Osteoblast (primary cell): ENCODE results near the gene CHKB. TPM values are rescaled to one million over a fixed set of nuclear protein-coding genes. Genes with fewer than 3 reads are reported as not detected.

ENCODE experiments used
- DNase-seq: peaks from one replicate; pipeline ENCODE4 v3.0.0; 2011; ENCODE audit warnings: low spot score, mixed read lengths; ENCODE audit not compliant: insufficient read length; ENCODE audit errors: missing footprints
- H2AFZ ChIP-seq: 2 replicates; pipeline ENCODE4 v1.6.0; 2011; ENCODE audit warnings: mild to moderate bottlenecking, low read length
- H3K27ac ChIP-seq: 2 replicates; pipeline ENCODE4 v1.5.1; 2011; ENCODE audit warnings: mild to moderate bottlenecking, low read depth, low read length, moderate library complexity
- H3K27me3 ChIP-seq: 2 replicates; pipeline ENCODE4 v1.6.0; 2012; ENCODE audit warnings: mild to moderate bottlenecking, control low read depth, inconsistent platforms, low read length, moderate library complexity; ENCODE audit not compliant: insufficient read depth
- H3K36me3 ChIP-seq: 2 replicates; pipeline ENCODE4 v1.5.1; 2011; ENCODE audit warnings: mild to moderate bottlenecking, low read length, control low read depth, moderate library complexity; ENCODE audit not compliant: insufficient read depth
- H3K4me1 ChIP-seq: 2 replicates; pipeline ENCODE4 v1.5.1; 2011; ENCODE audit warnings: mild to moderate bottlenecking, low read length, control low read depth, moderate library complexity; ENCODE audit not compliant: insufficient read depth
- H3K4me2 ChIP-seq: 2 replicates; pipeline ENCODE4 v1.6.0; 2011; ENCODE audit warnings: mild to moderate bottlenecking, low read length; ENCODE audit not compliant: insufficient read depth
- H3K4me3 ChIP-seq: fragments of 200-600 bp; sonication (generic); 3 replicates; pipeline ENCODE4 v1.5.1; 2012; ENCODE audit warnings: mild to moderate bottlenecking, low read length, inconsistent platforms; ENCODE audit not compliant: insufficient read depth
- H3K79me2 ChIP-seq: 2 replicates; pipeline ENCODE4 v1.6.0; 2012; ENCODE audit warnings: mild to moderate bottlenecking, low read length, control low read depth, inconsistent platforms; ENCODE audit not compliant: insufficient read depth
- H3K9me3 ChIP-seq: 2 replicates; pipeline ENCODE4 v1.5.1; 2011; ENCODE audit warnings: low read depth, low read length, control low read depth
- H4K20me1 ChIP-seq: 2 replicates; pipeline ENCODE4 v1.6.0; 2012; ENCODE audit warnings: mild to moderate bottlenecking, low read length, control low read depth; ENCODE audit not compliant: insufficient read depth
- CTCF ChIP-seq: IDR thresholded peaks from 2 replicates; pipeline ENCODE4 v1.5.1; 2011; ENCODE audit warnings: mild to moderate bottlenecking, low read depth, low read length, moderate library complexity; ENCODE audit errors: extremely low read depth
- total RNA-seq: library from RNA; depleted of rRNA; stranded (reverse); fragments of >200 nt; gene quantifications from 2 replicates; pipeline ENCODE4 v1.2.3, GENCODE V29; 2012

The CHKB gene
- total RNA-seq, 1 donor = 28.6 TPM

- H3K4me2 ChIP-seq = no peak overlapping the region
- TF ChIP-seq CTCF = no peak
- no peaks in the 10 kb centered on the region for H3K36me3 ChIP-seq
- H3K4me1 ChIP-seq = no peaks in the 10 kb centered on the region
- no peak overlapping the region for H3K4me3 ChIP-seq
- no peak overlapping the region for H2AFZ ChIP-seq
- DNase-seq = peak; percentile 66
- peaks cover 15% of the 10 kb centered on the region for H3K27me3 ChIP-seq
- no peaks in the 10 kb centered on the region for H3K9me3 ChIP-seq
- H3K79me2 ChIP-seq = no peaks in the 10 kb centered on the region
- H4K20me1 ChIP-seq = no peaks in the 10 kb centered on the region
- no peak overlapping the region for H3K27ac ChIP-seq
These were observed 25.0 kb upstream of the CHKB start for GRCh38 chr22:50607659-50608020.

- Histone ChIP-seq H2AFZ (no peak overlapping the region), H3K4me2 (no peak overlapping the region), H4K20me1 (no peaks in the 10 kb centered on the region), H3K27ac (no peak overlapping the region), H3K4me1 (no peaks in the 10 kb centered on the region), H3K79me2 (no peaks in the 10 kb centered on the region), H3K36me3 (no peaks in the 10 kb centered on the region), H3K9me3 (no peaks in the 10 kb centered on the region), H3K27me3 (peaks cover 17% of the 10 kb centered on the region), H3K4me3 (no peak overlapping the region)
- peak; percentile 76 for DNase-seq
- TF ChIP-seq CTCF = no peak
These were observed 24.5 kb upstream of the CHKB start for GRCh38 chr22:50606946-50607658.

- Histone ChIP-seq H3K27ac (no peak overlapping the region), H4K20me1 (no peaks in the 10 kb centered on the region), H3K36me3 (no peaks in the 10 kb centered on the region), H2AFZ (no peak overlapping the region), H3K27me3 (peaks cover 23% of the 10 kb centered on the region), H3K9me3 (no peaks in the 10 kb centered on the region), H3K79me2 (no peaks in the 10 kb centered on the region), H3K4me3 (no peak overlapping the region), H3K4me2 (no peak overlapping the region), H3K4me1 (no peaks in the 10 kb centered on the region)
- TF ChIP-seq CTCF = no peak
- peak; percentile 88 for DNase-seq
These were observed 23.7 kb upstream of the CHKB start for GRCh38 chr22:50606165-50606945.

- Histone ChIP-seq H2AFZ (no peak overlapping the region), H3K4me3 (no peak overlapping the region), H3K9me3 (no peaks in the 10 kb centered on the region), H3K4me2 (no peak overlapping the region), H3K36me3 (no peaks in the 10 kb centered on the region), H3K27me3 (peaks cover 26% of the 10 kb centered on the region), H3K27ac (no peak overlapping the region), H4K20me1 (no peaks in the 10 kb centered on the region), H3K4me1 (no peaks in the 10 kb centered on the region), H3K79me2 (no peaks in the 10 kb centered on the region)
- DNase-seq = peak; percentile 72
- no peak for TF ChIP-seq CTCF
These were observed 23.0 kb upstream of the CHKB start for GRCh38 chr22:50605613-50606074.
